ENCODE data around the gene IHH. TPM values are rescaled to one million over a fixed set of nuclear protein-coding genes. Genes with fewer than 3 reads are reported as not detected.
A peak's percentile ranks its signal among the peaks of the same experiment; 100 is the strongest.

IHH gene
- total RNA-seq, 1 donor from 2014 or later: not detected

- DNase-seq: no peak
- Histone ChIP-seq H3K27me3 (ENCODE audit: low read depth) (no peaks in the 10 kb centered on the region), H3K27ac (replicated peaks) (no peak overlapping the region), H3K4me3 (no peak overlapping the region), H3K9me3 (replicated peaks) (no peaks in the 10 kb centered on the region), H3K4me1 (peaks cover 5% of the 10 kb centered on the region), H3K36me3 (peaks cover 26% of the 10 kb centered on the region)
- intact Hi-C loops (cut with micrococcal nuclease): no loop called here
- no peak for TF ChIP-seq CTCF (IDR thresholded peaks at IDR 0.05; ENCODE audit: borderline replicate concordance)
Measured at GRCh38 chr2:219076253-219076652, 15.5 kb upstream of the IHH start.

- Histone ChIP-seq H3K27me3 (ENCODE audit: low read depth) (no peaks in the 10 kb centered on the region), H3K9me3 (replicated peaks) (no peaks in the 10 kb centered on the region), H3K4me3 (no peak overlapping the region), H3K4me1 (peaks cover 5% of the 10 kb centered on the region), H3K36me3 (peaks cover 26% of the 10 kb centered on the region), H3K27ac (replicated peaks) (no peak overlapping the region)
- DNase-seq: no peak
- intact Hi-C loops (cut with micrococcal nuclease): no loop called here
- peak; percentile 64 for TF ChIP-seq CTCF (IDR thresholded peaks at IDR 0.05; ENCODE audit: borderline replicate concordance)
Measured at GRCh38 chr2:219073413-219074129, 12.8 kb upstream of the IHH start.

- no peak overlapping the region for H3K27ac ChIP-seq (replicated peaks)
- no peaks in the 10 kb centered on the region for H3K27me3 ChIP-seq (ENCODE audit: low read depth)
- no peak overlapping the region for H3K4me3 ChIP-seq
- H3K36me3 ChIP-seq: peaks cover 23% of the 10 kb centered on the region
- no peak for DNase-seq
- H3K9me3 ChIP-seq (replicated peaks): no peaks in the 10 kb centered on the region
- TF ChIP-seq CTCF (IDR thresholded peaks at IDR 0.05; ENCODE audit: borderline replicate concordance): no peak
- H3K4me1 ChIP-seq: peaks cover 5% of the 10 kb centered on the region
- intact Hi-C loops (cut with micrococcal nuclease): no loop called here
Measured at GRCh38 chr2:219072741-219073250, 12.1 kb upstream of the IHH start.

GRCh38 chr2:219071131-219071816 is 10.6 kb upstream of the IHH start:
- Histone ChIP-seq H3K27me3 (ENCODE audit: low read depth) (peaks cover 2% of the 10 kb centered on the region), H3K4me1 (peaks cover 5% of the 10 kb centered on the region), H3K9me3 (replicated peaks) (no peaks in the 10 kb centered on the region), H3K36me3 (peaks cover 8% of the 10 kb centered on the region), H3K27ac (replicated peaks) (no peak overlapping the region), H3K4me3 (no peak overlapping the region)
- DNase-seq: no peak
- TF ChIP-seq CTCF (IDR thresholded peaks at IDR 0.05; ENCODE audit: borderline replicate concordance): no peak
- intact Hi-C loops (cut with micrococcal nuclease): no loop called here

GRCh38 chr2:219065484-219065883 is 4.8 kb upstream of the IHH start:
- intact Hi-C loops (cut with micrococcal nuclease): loop anchor here (10.0 kb wide), 1 partner anchor 59 kb away; no protein-coding TSS in a partner anchor
- H3K4me1 ChIP-seq: peaks cover 8% of the 10 kb centered on the region
- no peak for TF ChIP-seq CTCF (IDR thresholded peaks at IDR 0.05; ENCODE audit: borderline replicate concordance)
- no peaks in the 10 kb centered on the region for H3K36me3 ChIP-seq
- DNase-seq: no peak
- no peak overlapping the region for H3K4me3 ChIP-seq
- H3K27me3 ChIP-seq (ENCODE audit: low read depth): peaks cover 48% of the 10 kb centered on the region
- H3K9me3 ChIP-seq (replicated peaks): no peaks in the 10 kb centered on the region
- H3K27ac ChIP-seq (replicated peaks): no peak overlapping the region
